HG03432 (cell line): Measurements from ENCODE around the gene FAM83C.
"Not testable (repeated sequence)": the region's sequence is repeated elsewhere in the genome, so short reads cannot be mapped to it uniquely, and the experiment has no call there.

Experiments used
- ATAC-seq: cut with Tn5 transposase; IDR thresholded peaks from one replicate; pipeline ENCODE4 v1.9.1; 2021; ENCODE audit warnings: mild to moderate bottlenecking, moderate library complexity; ENCODE audit not compliant: unreplicated experiment

The FAM83C gene

DNA sequence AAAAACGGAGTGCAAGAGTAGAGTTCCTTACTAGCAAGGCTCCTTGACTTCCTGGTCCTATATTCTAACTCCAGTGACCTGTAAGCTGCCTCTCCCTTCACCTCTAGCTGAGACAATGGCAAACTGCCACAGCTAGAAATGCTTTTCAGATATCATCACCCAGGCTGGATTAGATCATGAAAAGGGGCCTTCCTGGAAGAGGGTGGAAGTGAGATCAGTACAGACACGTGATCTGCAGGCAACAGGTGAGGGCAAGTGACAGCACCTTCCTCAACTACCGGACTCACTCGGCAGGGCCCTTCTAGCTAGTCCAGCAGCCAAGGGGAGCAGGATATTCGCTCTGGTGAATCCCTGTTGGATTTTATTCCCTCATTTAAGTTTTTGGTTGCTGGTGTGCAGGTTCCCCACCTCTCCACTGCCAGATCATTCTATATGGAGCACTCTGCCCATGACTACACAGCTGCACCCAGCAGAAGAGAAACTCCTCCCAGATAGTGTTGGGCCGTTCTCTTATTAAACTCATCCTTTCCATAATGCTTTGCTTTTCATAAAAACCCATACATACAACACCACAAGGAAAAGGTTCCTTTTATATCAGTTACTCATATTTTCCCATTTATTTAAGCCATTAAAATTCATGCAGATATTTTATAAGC, 26.4 kb upstream of the FAM83C start:
- no peak for ATAC-seq

DNA sequence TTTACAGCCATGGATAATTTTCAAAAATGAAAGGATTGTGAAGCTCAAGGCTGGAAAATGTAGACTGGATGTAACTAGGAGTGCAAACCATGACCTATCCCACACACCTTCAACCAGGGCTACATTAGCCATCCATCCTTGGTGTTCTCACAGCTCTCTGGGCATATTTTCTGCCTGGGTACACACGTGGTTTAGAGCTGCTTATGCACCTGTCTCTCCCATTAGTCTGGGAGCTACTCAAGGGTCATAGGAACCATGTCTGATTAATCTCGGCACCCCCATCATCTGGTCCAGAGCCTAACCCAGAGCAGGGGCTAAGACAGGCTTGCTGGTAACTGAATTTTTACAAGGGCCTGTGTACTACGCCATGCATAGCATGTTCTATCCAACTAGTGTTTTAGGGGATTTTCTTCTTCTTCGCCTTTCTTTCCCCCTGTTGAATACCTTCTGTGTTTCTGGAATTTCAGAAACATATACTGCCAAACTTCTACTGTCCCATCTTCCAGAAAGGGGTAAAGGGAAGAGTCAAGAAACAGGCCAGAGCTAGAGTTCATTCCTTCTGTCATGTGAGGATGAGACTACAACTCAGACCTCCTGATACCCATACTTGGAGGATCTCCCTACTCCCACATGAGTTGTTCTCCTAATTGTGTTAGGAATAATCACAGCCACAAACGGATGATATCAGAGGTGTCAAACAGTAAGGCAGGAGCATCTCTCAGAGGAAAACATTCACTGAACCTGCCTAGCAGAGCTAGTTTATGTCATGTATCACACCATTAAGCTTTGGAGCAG, 25.4 kb upstream of the FAM83C start:
- ATAC-seq, result no peak

DNA sequence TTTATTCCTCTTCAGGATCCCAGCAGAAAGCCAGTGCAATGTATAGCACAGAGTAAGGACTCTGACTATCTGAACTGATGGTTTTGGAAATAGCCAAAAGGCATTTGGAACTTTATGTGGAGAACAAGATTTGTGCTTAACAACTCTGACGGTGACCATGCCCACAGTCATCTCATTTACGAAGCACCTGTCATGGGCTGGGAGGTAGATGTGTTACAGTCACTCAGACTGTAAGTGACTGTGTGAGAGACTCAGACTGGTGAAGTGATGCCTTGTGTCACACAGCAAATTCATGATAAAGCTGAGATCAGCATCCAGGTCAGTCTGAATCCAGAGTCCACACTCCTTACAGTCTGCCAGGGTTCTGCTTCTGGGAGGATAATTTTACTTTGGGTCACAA, 23.9 kb upstream of the FAM83C start:
- ATAC-seq, result no peak

- ATAC-seq, result not testable (repeated sequence)
Observed at GRCh38 chr20:35315632-35316020, 23.4 kb upstream of the FAM83C start.

- no peak for ATAC-seq
Observed at GRCh38 chr20:35314816-35315631, 22.8 kb upstream of the FAM83C start.

- no peak for ATAC-seq
Observed at GRCh38 chr20:35312318-35312717, 20.1 kb upstream of the FAM83C start.

DNA sequence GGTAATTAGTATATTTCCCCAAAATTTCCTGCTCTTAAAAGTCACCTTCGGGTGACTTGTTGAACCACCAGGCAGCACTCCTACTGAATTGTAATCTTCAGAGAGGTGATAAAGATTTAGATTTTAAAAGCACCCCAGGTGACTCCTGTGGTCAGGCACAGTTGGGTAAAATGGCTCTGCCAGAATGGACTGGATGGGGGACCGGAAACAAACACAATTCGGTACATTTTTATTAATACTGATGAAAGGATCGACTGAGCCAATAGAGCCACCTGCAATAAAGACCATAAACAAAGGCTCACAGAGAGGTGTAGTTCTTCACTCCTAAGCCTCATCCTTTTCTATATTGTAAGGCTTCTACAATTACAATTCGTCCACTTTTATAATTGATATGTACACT, 19.6 kb upstream of the FAM83C start:
- no peak for ATAC-seq

GRCh38 chr20:35311409-35311808, 19.2 kb upstream of the FAM83C start:
- no peak for ATAC-seq

DNA sequence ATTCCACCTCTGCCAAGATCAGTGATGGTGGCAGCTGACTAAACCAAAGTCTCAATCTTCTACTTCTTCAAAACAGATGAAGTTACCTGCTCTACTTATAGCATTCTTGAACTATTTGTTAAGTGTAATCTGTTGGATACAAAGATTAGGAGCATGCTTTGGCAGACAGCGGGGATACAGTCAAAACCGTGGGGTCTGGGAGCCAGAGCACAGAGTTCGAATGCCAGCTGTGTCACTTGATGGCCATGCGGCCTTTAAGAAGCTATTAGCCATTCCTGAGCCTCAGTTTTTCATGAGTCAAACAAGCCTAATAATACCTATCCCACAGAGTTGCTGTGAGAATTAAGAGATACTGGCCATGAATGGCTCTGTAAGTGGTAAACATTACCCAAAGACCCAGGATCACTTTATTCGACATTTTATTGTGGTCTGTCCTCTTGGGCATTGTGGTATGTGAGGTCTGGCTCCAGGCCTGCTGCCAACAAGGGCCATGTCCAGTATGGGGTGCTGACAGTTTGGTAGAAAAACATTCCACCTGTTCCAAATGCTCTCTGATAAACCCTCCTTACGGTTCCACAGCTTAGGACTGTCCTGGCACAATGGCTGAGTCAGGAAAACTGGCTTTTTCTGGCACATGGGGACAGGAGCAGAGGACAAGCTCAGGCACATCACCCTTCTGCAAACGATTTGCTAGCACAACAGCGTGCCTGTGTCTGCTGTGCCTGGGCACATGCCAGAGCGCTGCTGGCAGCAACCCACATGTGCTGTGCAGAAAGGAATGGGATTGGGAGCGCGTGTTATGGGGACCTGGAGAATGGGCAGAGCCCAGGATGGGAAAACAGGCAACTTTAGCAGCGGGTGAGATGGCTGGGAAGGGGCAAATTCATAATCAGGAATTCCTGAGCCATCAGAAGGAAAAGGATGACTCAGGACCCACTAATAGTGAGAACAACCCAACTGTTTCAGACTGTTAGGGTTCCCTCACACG, 15.7 kb upstream of the FAM83C start:
- no peak for ATAC-seq

DNA sequence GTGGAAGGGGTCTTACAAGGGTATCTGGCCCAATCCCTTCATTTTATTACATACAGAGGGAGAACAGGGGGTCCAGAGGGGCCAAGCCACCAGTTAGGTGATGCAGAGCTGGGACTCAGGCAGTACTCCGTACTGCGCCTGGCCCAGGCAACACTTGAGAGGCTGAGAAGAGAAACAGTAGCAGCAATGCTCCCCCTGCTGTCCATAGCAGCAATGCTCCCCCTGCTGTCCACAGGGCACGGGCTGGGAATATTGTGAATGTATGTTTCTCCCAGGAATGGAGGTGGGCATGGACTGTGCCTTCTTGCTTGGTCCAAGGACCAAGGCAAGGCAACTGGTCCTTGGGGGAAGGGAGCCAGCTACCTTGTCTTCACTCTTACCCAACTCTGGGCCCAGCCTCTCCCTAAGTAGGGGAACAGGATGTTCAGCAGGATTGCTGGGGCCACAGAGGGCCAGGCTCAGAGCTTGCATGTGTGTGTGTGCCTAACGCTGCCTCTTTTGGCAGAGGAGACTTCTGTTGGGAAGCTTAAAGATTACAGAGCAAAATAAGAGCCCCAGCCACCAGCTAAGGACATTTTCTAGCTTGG, 14.8 kb upstream of the FAM83C start:
- no peak for ATAC-seq

GRCh38 chr20:35305682-35306556, 13.7 kb upstream of the FAM83C start:
- ATAC-seq, result no peak

DNA sequence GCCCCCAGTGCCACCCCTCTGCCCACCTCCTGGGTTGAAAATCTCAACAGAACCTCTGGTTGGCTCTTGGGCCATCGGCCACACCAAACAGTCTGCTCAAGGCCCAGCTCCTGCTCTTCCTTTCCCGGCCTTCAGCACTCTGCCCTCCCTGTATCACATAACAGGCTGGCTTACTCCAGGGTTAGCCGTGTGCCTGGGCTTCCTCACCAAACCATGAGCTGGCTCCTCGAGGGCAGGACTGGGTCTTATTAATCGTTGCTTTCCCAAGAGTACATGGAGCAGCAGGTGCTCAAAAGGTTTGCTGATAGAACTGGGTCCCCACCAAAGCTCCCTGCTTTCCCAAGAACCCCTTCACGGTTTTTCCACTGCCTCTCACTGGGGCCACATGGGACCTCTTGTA, 12.7 kb upstream of the FAM83C start:
- ATAC-seq, result no peak

GRCh38 chr20:35303735-35304491, 11.7 kb upstream of the FAM83C start:
- peak; percentile 60 for ATAC-seq

GRCh38 chr20:35303382-35303734, 11.1 kb upstream of the FAM83C start:
- ATAC-seq, result no peak

DNA sequence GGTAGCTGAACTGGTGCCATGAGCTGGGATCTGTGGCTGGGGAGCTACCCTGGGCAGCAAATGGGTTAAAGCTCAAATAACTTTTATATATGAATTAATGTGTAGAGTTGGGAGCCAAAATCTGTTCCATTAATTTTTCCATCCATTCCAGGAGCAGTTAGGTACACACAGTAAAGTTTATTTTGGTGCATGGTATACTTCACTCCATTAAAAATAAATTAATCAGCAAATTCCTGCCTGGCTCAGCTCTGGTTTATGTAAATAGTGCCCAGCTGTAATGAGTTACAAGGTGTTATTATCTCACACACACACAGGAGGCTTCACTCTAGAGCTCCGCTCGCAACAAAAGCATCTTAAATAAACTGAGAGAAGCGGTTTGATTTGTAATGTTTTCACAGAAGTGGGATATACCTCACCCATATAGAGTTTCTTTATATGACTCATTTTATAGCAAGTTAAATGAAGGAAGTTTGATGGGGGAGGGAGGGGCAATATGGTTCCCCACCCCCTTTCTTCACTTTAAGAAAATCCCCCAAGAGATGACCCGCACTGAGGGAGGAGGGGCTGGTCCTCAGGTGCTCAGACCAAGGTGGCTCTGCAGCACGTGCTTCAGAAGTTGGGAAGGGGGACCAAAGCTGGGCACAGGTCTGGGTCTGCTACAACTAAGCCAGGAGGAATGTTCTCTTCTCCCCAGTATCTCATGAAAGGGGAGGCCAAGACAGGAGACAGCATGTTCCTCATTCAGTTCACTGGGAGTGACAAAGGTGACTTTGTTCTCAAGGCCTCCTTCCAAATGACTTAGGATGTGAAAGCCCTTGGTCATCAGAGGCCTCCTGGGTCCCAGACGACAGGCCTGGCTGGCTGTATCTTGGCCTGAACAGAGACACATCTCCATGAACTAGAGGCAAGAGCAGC, 10.5 kb upstream of the FAM83C start:
- ATAC-seq, result no peak

- no peak for ATAC-seq
Observed at GRCh38 chr20:35301426-35301825, 9.2 kb upstream of the FAM83C start.

- no peak for ATAC-seq
Observed at GRCh38 chr20:35300469-35301262, 8.4 kb upstream of the FAM83C start.
